HEK293 (cell line): Measurements from ENCODE around the gene MDM4.
A peak's percentile ranks its signal among the peaks of the same experiment; 100 is the strongest.

Experiments
- GFI1B ChIP-seq: fragments of 450-650 bp; formaldehyde crosslinking; IDR thresholded peaks from 2 replicates; pipeline ENCODE4 v1.5.1; 2016; ENCODE audit warnings: missing biosample characterization, missing genetic modification characterization
- GLIS2 ChIP-seq: fragments of 450-650 bp; formaldehyde crosslinking; IDR thresholded peaks from 2 replicates; pipeline ENCODE4 v1.5.1; 2016; ENCODE audit warnings: missing biosample characterization, missing genetic modification characterization
- KLF16 ChIP-seq: fragments of 450-650 bp; formaldehyde crosslinking; IDR thresholded peaks from 2 replicates; pipeline ENCODE4 v1.5.1; 2017; ENCODE audit warnings: missing biosample characterization, missing genetic modification characterization
- KLF7 ChIP-seq: fragments of 450-650 bp; formaldehyde crosslinking; IDR thresholded peaks from 2 replicates; pipeline ENCODE4 v1.5.1; 2016; ENCODE audit warnings: missing biosample characterization, missing genetic modification characterization, borderline replicate concordance
- MEIS1 ChIP-seq: sonication (generic); formaldehyde crosslinking; IDR thresholded peaks from 2 replicates; pipeline ENCODE4 v1.8.1; 2022; ENCODE audit warnings: missing genetic modification reagents, mild to moderate bottlenecking, borderline replicate concordance
- OSR2 ChIP-seq: fragments of 450-650 bp; formaldehyde crosslinking; IDR thresholded peaks from 2 replicates; pipeline ENCODE4 v1.5.1; 2016; ENCODE audit warnings: missing biosample characterization, missing genetic modification characterization
- PRDM1 ChIP-seq: fragments of 450-650 bp; formaldehyde crosslinking; IDR thresholded peaks from 2 replicates; pipeline ENCODE4; 2016; ENCODE audit warnings: missing biosample characterization, missing genetic modification characterization
- RBAK ChIP-seq: fragments of 450-650 bp; formaldehyde crosslinking; IDR thresholded peaks from 2 replicates; pipeline ENCODE4 v1.5.1; 2016; ENCODE audit warnings: missing biosample characterization, missing genetic modification characterization
- REPIN1 ChIP-seq: fragments of 450-650 bp; formaldehyde crosslinking; IDR thresholded peaks from 2 replicates; pipeline ENCODE4 v1.5.1; 2017; ENCODE audit warnings: missing biosample characterization, missing genetic modification characterization, low read depth
- SALL2 ChIP-seq: fragments of 450-650 bp; formaldehyde crosslinking; IDR thresholded peaks from 2 replicates; pipeline ENCODE4 v1.5.0; 2017; ENCODE audit warnings: missing biosample characterization, mild to moderate bottlenecking, missing genetic modification characterization, borderline replicate concordance
- SCRT2 ChIP-seq: fragments of 450-650 bp; formaldehyde crosslinking; IDR thresholded peaks from 2 replicates; pipeline ENCODE4 v1.5.1; 2016; ENCODE audit warnings: missing biosample characterization, missing genetic modification characterization
- SP2 ChIP-seq: fragments of 450-650 bp; formaldehyde crosslinking; IDR thresholded peaks from 2 replicates; pipeline ENCODE4 v1.5.1; 2016; ENCODE audit warnings: missing biosample characterization, missing genetic modification characterization
- ZBTB1 ChIP-seq: fragments of 450-650 bp; formaldehyde crosslinking; IDR thresholded peaks from 2 replicates; pipeline ENCODE4 v1.5.1; 2016; ENCODE audit warnings: missing biosample characterization, missing genetic modification characterization
- ZBTB20 ChIP-seq: fragments of 450-650 bp; formaldehyde crosslinking; IDR thresholded peaks from 2 replicates; pipeline ENCODE4 v1.5.1; 2016; ENCODE audit warnings: missing biosample characterization, missing genetic modification characterization
- ZBTB7A ChIP-seq: fragments of 450-650 bp; formaldehyde crosslinking; IDR thresholded peaks from 2 replicates; pipeline ENCODE4 v1.5.1; 2016; ENCODE audit warnings: low read depth, missing biosample characterization, missing genetic modification characterization
- ZNF121 ChIP-seq: fragments of 450-650 bp; formaldehyde crosslinking; IDR thresholded peaks from 2 replicates; pipeline ENCODE4 v1.5.1; 2016; ENCODE audit warnings: missing biosample characterization, missing genetic modification characterization
- ZNF138 ChIP-seq: fragments of 450-650 bp; formaldehyde crosslinking; IDR thresholded peaks from 2 replicates; pipeline ENCODE4 v1.5.1; 2016; ENCODE audit warnings: missing biosample characterization, missing genetic modification characterization, borderline replicate concordance
- ZNF16 ChIP-seq: fragments of 450-650 bp; formaldehyde crosslinking; IDR thresholded peaks from 2 replicates; pipeline ENCODE4 v1.5.1; 2016; ENCODE audit warnings: low read depth, missing biosample characterization, missing genetic modification characterization
- ZNF169 ChIP-seq: fragments of 450-650 bp; formaldehyde crosslinking; IDR thresholded peaks from 2 replicates; pipeline ENCODE4 v1.5.1; 2016; ENCODE audit warnings: missing biosample characterization, missing genetic modification characterization
- ZNF223 ChIP-seq: fragments of 450-650 bp; formaldehyde crosslinking; IDR thresholded peaks from 2 replicates; pipeline ENCODE4 v1.5.1; 2016; ENCODE audit warnings: missing biosample characterization, missing genetic modification characterization
- ZNF248 ChIP-seq: fragments of 450-650 bp; formaldehyde crosslinking; IDR thresholded peaks from 2 replicates; pipeline ENCODE4 v1.5.1; 2017; ENCODE audit warnings: missing biosample characterization, missing genetic modification characterization
- ZNF324 ChIP-seq: fragments of 450-650 bp; formaldehyde crosslinking; IDR thresholded peaks from 2 replicates; pipeline ENCODE4 v1.5.1; 2016; ENCODE audit warnings: missing biosample characterization, missing genetic modification characterization
- ZNF341 ChIP-seq: fragments of 450-650 bp; formaldehyde crosslinking; IDR thresholded peaks from 2 replicates; pipeline ENCODE4; 2016; ENCODE audit warnings: low read depth, missing biosample characterization, missing genetic modification characterization
- ZNF521 ChIP-seq: fragments of 450-650 bp; formaldehyde crosslinking; IDR thresholded peaks from 2 replicates; pipeline ENCODE4 v1.5.1; 2017; ENCODE audit warnings: missing biosample characterization, mild to moderate bottlenecking, missing genetic modification characterization
- ZNF549 ChIP-seq: fragments of 450-650 bp; IDR thresholded peaks from 2 replicates; pipeline ENCODE4 v1.5.1; 2018; ENCODE audit warnings: missing biosample characterization, missing genetic modification characterization, mild to moderate bottlenecking, inconsistent platforms, moderate library complexity
- ZNF776 ChIP-seq: fragments of 450-650 bp; formaldehyde crosslinking; IDR thresholded peaks from 2 replicates; pipeline ENCODE4 v1.5.0; 2017; ENCODE audit warnings: missing biosample characterization, missing genetic modification characterization, borderline replicate concordance
- ZNF791 ChIP-seq: fragments of 450-650 bp; formaldehyde crosslinking; IDR thresholded peaks from 2 replicates; pipeline ENCODE4 v1.5.1; 2016; ENCODE audit warnings: missing biosample characterization, missing genetic modification characterization
- ZSCAN23 ChIP-seq: fragments of 450-650 bp; formaldehyde crosslinking; IDR thresholded peaks from 2 replicates; pipeline ENCODE4 v1.5.1; 2016; ENCODE audit warnings: missing biosample characterization, missing genetic modification characterization
- TF ChIP-seq, protein P1 (sequence below): fragments of 450-650 bp; formaldehyde crosslinking; IDR thresholded peaks from 2 replicates; pipeline ENCODE4 v1.5.1; 2016; ENCODE audit warnings: missing biosample characterization, missing genetic modification characterization, borderline replicate concordance
- TF ChIP-seq, protein P2 (sequence below): fragments of 450-650 bp; formaldehyde crosslinking; IDR thresholded peaks from 2 replicates; pipeline ENCODE4 v1.5.1; 2016; ENCODE audit warnings: missing biosample characterization, missing genetic modification characterization, borderline replicate concordance
- TF ChIP-seq, protein P3 (sequence below): fragments of 450-650 bp; formaldehyde crosslinking; IDR thresholded peaks from 2 replicates; pipeline ENCODE4 v1.5.1; 2016; ENCODE audit warnings: missing biosample characterization, missing genetic modification characterization
- TF ChIP-seq, protein P4 (sequence below): fragments of 450-650 bp; formaldehyde crosslinking; IDR thresholded peaks from 2 replicates; pipeline ENCODE4 v1.5.1; 2016; ENCODE audit warnings: missing biosample characterization, missing genetic modification characterization
- TF ChIP-seq, protein P5 (sequence below): fragments of 450-650 bp; formaldehyde crosslinking; IDR thresholded peaks from 2 replicates; pipeline ENCODE4 v1.5.1; 2017; ENCODE audit warnings: missing biosample characterization, missing genetic modification characterization

MDM4 gene

DNA sequence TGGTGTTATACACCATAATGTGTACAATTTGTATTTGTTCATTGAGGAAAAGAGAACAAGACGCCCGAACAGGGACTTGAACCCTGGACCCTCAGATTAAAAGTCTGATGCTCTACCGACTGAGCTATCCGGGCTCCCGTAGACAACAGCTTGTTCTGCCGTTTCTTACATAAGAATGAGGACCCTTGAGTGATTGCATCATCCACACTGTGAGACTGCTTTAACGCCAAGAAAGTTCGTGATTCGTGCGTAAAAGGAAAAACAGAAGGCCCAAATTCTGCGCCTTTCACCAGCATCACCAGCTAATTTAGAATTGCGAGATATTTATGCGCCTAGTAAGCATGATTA is 9.3 kb upstream of the MDM4 start (continued):
- TF ChIP-seq SALL2 (tag by site-specific recombination) (peak; percentile 48; the same call in 1 of the 2 replicates), ZNF549 (tag by site-specific recombination) (no peak), GFI1B (peak; percentile 54; the same call in 1 of the 2 replicates), ZNF121 (tag by site-specific recombination) (no peak), KLF7 (tag by site-specific recombination) (peak; percentile 81; the same call in 1 of the 2 replicates), ZNF521 (tag by site-specific recombination) (no peak), ZBTB20 (tag by site-specific recombination) (no peak), KLF16 (tag by site-specific recombination) (peak; percentile 29; the same call in 1 of the 2 replicates), GLIS2 (tag by site-specific recombination) (no peak), ZNF341 (tag by site-specific recombination) (no peak), ZNF791 (no peak), MEIS1 (CRISPR knock-in tag) (no peak), SP2 (tag by site-specific recombination) (no peak), PRDM1 (tag by site-specific recombination) (peak; percentile 68), RBAK (tag by site-specific recombination) (no peak), ZBTB7A (0 out of 2 replicates have a peak, but pooled peaks have one; percentile 82), ZBTB1 (tag by site-specific recombination) (no peak), ZNF223 (tag by site-specific recombination) (no peak), ZSCAN23 (tag by site-specific recombination) (0 out of 2 replicates have a peak, but pooled peaks have one; percentile 29), SCRT2 (tag by site-specific recombination) (no peak), ZNF324 (tag by site-specific recombination) (peak; percentile 89), ZNF138 (tag by site-specific recombination) (no peak), ZNF16 (tag by site-specific recombination) (no peak), REPIN1 (tag by site-specific recombination) (no peak), ZNF169 (tag by site-specific recombination) (no peak), OSR2 (no peak; the same call in 1 of the 2 replicates), ZNF776 (tag by site-specific recombination) (no peak), ZNF248 (tag by site-specific recombination) (no peak)
- TF ChIP-seq, protein P1, sequence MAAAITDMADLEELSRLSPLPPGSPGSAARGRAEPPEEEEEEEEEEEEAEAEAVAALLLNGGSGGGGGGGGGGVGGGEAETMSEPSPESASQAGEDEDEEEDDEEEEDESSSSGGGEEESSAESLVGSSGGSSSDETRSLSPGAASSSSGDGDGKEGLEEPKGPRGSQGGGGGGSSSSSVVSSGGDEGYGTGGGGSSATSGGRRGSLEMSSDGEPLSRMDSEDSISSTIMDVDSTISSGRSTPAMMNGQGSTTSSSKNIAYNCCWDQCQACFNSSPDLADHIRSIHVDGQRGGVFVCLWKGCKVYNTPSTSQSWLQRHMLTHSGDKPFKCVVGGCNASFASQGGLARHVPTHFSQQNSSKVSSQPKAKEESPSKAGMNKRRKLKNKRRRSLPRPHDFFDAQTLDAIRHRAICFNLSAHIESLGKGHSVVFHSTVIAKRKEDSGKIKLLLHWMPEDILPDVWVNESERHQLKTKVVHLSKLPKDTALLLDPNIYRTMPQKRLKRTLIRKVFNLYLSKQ (tag by site-specific recombination), result no peak
- TF ChIP-seq, protein P2, sequence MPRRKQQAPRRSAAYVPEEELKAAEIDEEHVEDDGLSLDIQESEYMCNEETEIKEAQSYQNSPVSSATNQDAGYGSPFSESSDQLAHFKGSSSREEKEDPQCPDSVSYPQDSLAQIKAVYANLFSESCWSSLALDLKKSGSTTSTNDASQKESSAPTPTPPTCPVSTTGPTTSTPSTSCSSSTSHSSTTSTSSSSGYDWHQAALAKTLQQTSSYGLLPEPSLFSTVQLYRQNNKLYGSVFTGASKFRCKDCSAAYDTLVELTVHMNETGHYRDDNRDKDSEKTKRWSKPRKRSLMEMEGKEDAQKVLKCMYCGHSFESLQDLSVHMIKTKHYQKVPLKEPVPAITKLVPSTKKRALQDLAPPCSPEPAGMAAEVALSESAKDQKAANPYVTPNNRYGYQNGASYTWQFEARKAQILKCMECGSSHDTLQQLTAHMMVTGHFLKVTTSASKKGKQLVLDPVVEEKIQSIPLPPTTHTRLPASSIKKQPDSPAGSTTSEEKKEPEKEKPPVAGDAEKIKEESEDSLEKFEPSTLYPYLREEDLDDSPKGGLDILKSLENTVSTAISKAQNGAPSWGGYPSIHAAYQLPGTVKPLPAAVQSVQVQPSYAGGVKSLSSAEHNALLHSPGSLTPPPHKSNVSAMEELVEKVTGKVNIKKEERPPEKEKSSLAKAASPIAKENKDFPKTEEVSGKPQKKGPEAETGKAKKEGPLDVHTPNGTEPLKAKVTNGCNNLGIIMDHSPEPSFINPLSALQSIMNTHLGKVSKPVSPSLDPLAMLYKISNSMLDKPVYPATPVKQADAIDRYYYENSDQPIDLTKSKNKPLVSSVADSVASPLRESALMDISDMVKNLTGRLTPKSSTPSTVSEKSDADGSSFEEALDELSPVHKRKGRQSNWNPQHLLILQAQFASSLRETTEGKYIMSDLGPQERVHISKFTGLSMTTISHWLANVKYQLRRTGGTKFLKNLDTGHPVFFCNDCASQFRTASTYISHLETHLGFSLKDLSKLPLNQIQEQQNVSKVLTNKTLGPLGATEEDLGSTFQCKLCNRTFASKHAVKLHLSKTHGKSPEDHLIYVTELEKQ (tag by site-specific recombination), result peak; percentile 77; the same call in 1 of the 2 replicates
- TF ChIP-seq, protein P3, sequence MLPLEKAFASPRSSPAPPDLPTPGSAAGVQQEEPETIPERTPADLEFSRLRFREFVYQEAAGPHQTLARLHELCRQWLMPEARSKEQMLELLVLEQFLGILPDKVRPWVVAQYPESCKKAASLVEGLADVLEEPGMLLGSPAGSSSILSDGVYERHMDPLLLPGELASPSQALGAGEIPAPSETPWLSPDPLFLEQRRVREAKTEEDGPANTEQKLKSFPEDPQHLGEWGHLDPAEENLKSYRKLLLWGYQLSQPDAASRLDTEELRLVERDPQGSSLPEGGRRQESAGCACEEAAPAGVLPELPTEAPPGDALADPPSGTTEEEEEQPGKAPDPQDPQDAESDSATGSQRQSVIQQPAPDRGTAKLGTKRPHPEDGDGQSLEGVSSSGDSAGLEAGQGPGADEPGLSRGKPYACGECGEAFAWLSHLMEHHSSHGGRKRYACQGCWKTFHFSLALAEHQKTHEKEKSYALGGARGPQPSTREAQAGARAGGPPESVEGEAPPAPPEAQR (tag by site-specific recombination), result peak; percentile 88; the same call in 1 of the 2 replicates
- TF ChIP-seq, protein P4, sequence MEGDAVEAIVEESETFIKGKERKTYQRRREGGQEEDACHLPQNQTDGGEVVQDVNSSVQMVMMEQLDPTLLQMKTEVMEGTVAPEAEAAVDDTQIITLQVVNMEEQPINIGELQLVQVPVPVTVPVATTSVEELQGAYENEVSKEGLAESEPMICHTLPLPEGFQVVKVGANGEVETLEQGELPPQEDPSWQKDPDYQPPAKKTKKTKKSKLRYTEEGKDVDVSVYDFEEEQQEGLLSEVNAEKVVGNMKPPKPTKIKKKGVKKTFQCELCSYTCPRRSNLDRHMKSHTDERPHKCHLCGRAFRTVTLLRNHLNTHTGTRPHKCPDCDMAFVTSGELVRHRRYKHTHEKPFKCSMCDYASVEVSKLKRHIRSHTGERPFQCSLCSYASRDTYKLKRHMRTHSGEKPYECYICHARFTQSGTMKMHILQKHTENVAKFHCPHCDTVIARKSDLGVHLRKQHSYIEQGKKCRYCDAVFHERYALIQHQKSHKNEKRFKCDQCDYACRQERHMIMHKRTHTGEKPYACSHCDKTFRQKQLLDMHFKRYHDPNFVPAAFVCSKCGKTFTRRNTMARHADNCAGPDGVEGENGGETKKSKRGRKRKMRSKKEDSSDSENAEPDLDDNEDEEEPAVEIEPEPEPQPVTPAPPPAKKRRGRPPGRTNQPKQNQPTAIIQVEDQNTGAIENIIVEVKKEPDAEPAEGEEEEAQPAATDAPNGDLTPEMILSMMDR (tag by site-specific recombination), result no peak
- TF ChIP-seq, protein P5, sequence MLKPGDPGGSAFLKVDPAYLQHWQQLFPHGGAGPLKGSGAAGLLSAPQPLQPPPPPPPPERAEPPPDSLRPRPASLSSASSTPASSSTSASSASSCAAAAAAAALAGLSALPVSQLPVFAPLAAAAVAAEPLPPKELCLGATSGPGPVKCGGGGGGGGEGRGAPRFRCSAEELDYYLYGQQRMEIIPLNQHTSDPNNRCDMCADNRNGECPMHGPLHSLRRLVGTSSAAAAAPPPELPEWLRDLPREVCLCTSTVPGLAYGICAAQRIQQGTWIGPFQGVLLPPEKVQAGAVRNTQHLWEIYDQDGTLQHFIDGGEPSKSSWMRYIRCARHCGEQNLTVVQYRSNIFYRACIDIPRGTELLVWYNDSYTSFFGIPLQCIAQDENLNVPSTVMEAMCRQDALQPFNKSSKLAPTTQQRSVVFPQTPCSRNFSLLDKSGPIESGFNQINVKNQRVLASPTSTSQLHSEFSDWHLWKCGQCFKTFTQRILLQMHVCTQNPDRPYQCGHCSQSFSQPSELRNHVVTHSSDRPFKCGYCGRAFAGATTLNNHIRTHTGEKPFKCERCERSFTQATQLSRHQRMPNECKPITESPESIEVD (tag by site-specific recombination), result no peak
